D721Med (cell line): ENCODE results near the gene LRRC8C.

Experiments used
- DNase-seq: peaks from one replicate; pipeline ENCODE4 v3.0.0; 2011; ENCODE audit warnings: low spot score; ENCODE audit not compliant: insufficient read length
- FAIRE-seq: peaks from 2 replicates; lab custom pipeline; 2011; peaks lifted over from hg19 to GRCh38; lab: Jason Lieb, UNC
- CTCF ChIP-seq: IDR thresholded peaks from 2 replicates; pipeline ENCODE4 v1.5.1; 2012; ENCODE audit warnings: mild to moderate bottlenecking, control low read depth; ENCODE audit not compliant: insufficient read depth; ENCODE audit errors: missing control alignments

Gene LRRC8C

DNA sequence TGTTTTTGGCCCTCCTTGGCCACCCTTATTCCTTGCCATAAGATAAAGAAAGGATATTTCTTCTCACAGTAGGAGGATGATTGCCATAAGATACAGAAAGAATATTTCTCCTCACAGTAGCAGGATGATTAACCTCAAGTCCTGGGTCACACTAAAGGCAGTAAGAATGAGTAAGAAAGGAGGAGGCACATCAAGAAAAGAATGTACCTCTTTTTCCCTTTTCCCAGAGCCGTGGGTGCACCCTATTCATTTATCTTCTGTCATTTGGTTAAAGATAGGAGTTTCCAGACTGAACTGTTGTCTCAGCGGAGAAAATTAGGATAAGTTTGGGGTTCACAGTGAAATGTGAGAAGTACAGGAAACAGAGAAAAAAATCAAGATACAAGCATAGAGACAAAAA lies 52.5 kb downstream of the LRRC8C start:
- no peak for DNase-seq
- no peak for TF ChIP-seq CTCF
- FAIRE-seq: no peak

- no peak for FAIRE-seq
- TF ChIP-seq CTCF: no peak
- no peak for DNase-seq
These were observed 53.6 kb downstream of the LRRC8C start for GRCh38 chr1:89686520-89686919.

GRCh38 chr1:89687254-89687653 lies 54.3 kb downstream of the LRRC8C start:
- FAIRE-seq: no peak
- no peak for TF ChIP-seq CTCF
- DNase-seq: no peak

DNA sequence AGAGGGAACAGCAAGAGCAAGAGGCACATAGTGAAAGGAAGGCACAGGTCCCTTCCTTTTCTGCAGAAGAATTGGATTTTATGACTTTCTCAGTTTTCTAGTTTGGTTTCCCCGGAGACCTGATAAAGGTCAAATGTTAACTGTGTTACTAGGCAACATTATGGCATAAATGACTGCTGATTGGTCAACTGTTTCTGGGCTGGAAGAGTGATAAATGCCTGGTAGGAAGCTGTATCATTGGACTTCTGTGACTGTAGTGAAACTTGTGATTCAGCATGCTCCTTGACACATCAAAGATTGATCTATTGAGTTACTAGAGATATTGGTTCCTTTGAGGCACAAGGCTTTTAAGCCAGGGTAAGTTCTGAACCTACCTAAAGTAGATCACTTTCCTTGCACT lies 55.7 kb downstream of the LRRC8C start:
- TF ChIP-seq CTCF: no peak
- FAIRE-seq (no peak), DNase-seq (no peak)

DNA sequence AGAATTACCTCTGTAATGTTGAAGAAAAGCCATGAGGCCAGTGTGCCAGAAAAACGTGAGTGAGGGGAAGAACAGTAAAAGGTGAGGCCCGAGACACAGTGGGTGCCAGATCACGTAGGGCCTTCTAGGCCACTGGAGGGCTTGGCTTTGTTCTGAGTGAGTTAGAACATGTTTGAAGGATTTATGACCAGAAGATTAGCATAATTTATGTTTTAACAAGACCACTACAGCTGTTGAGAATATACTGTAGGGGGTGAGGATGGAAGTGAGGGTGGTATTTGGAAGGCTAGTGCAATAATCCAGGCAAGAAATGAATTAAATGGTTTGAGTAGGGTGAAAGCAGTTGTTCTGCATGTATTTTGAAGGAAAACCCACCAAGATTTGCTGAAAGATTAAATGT lies 56.3 kb downstream of the LRRC8C start:
- FAIRE-seq: no peak
- no peak for TF ChIP-seq CTCF
- no peak for DNase-seq

GRCh38 chr1:89690595-89690994 lies 57.7 kb downstream of the LRRC8C start:
- TF ChIP-seq CTCF: no peak
- FAIRE-seq (no peak), DNase-seq (no peak)

GRCh38 chr1:89692601-89693521 lies 59.9 kb downstream of the LRRC8C start:
- DNase-seq: no peak
- FAIRE-seq: peak; percentile 89
- no peak for TF ChIP-seq CTCF
